Right atrium auricular region (tissue), 2 donors: ENCODE measurements around the gene KIFAP3. TPM values are rescaled to one million over a fixed set of nuclear protein-coding genes. Genes with fewer than 3 reads are reported as not detected.
"Not testable (repeated sequence)": the region's sequence is repeated elsewhere in the genome, so short reads cannot be mapped to it uniquely, and the experiment has no call there.

Experiments
- DNase-seq: peaks from one replicate; pipeline ENCODE4 v3.0.0-alpha.2; 2019; ENCODE audit warnings: low spot score
- H3K27ac ChIP-seq, 2 donors: fragments of 200-600 bp; sonication (generic); 1 replicate in 1 of 2; 2 replicates in 1 of 2; pipeline ENCODE4 v1.5.1; 2016 to 2019
- H3K27me3 ChIP-seq, 2 donors: fragments of 200-600 bp; sonication (generic); one replicate each; pipeline versions ENCODE4 v1.5.1 to v1.6.0; 2017 to 2019
- H3K36me3 ChIP-seq: fragments of 200-600 bp; sonication (generic); one replicate; pipeline ENCODE4 v1.5.1; 2016
- H3K4me1 ChIP-seq, 2 donors: fragments of 200-600 bp; sonication (generic); one replicate each; pipeline versions ENCODE4 v1.5.1 to v1.6.0; 2017 to 2019
- H3K4me3 ChIP-seq, 2 donors: fragments of 200-600 bp; sonication (generic); 1 replicate in 1 of 2; 2 replicates in 1 of 2; pipeline ENCODE4 v1.5.1; 2017 to 2019; ENCODE audit warnings: mild to moderate bottlenecking in 1 of 2, moderate library complexity in 1 of 2
- H3K9me3 ChIP-seq, 2 donors: fragments of 200-600 bp; sonication (generic); one replicate each; pipeline ENCODE4 v1.5.1; 2019
- total RNA-seq, 2 donors: library from RNA; depleted of rRNA; stranded (reverse); fragments of >200 nt; gene quantifications; one replicate each; pipeline ENCODE4 v1.1.0, GENCODE V29; 2016
- TF ChIP-seq, protein P1 (sequence below), 2 donors: fragments of 200-600 bp; sonication (generic); IDR thresholded peaks; one replicate each; pipeline ENCODE4 v1.5.1; 2019; ENCODE audit warnings: antibody characterized with exemption in 2 of 2

Gene KIFAP3
- total RNA-seq, 2 donors from 2014 or later, result 52.3 to 62.2 TPM

DNA sequence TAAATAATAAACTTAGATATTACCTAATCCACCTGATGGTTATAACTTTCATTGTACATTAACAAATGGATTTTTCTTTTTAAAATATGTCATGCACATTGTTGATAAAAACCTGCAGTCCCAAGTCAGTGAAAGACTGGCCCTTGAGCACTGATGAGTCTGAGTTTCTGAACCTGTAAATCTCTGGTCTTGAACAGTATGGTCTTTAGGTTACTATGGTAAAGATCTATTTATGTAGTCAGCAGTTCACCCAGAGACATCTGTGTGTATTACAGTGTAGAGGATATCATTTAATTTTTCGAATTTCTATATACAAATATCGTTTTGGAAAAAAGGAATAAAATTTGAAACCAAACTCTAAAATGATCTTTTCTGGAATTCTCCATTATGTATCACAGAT, 150.4 kb downstream of the KIFAP3 start:
- Histone ChIP-seq H3K4me1 (no peaks in the 10 kb centered on the region), H3K9me3 (no peaks in the 10 kb centered on the region), H3K27ac (no peak overlapping the region), H3K27me3 (no peaks in the 10 kb centered on the region), H3K4me3 (no peak overlapping the region), H3K36me3 (no peaks in the 10 kb centered on the region)
- TF ChIP-seq, protein P1, sequence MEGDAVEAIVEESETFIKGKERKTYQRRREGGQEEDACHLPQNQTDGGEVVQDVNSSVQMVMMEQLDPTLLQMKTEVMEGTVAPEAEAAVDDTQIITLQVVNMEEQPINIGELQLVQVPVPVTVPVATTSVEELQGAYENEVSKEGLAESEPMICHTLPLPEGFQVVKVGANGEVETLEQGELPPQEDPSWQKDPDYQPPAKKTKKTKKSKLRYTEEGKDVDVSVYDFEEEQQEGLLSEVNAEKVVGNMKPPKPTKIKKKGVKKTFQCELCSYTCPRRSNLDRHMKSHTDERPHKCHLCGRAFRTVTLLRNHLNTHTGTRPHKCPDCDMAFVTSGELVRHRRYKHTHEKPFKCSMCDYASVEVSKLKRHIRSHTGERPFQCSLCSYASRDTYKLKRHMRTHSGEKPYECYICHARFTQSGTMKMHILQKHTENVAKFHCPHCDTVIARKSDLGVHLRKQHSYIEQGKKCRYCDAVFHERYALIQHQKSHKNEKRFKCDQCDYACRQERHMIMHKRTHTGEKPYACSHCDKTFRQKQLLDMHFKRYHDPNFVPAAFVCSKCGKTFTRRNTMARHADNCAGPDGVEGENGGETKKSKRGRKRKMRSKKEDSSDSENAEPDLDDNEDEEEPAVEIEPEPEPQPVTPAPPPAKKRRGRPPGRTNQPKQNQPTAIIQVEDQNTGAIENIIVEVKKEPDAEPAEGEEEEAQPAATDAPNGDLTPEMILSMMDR (IDR thresholded peaks at IDR 0.05), result no peak
- no peak for DNase-seq

DNA sequence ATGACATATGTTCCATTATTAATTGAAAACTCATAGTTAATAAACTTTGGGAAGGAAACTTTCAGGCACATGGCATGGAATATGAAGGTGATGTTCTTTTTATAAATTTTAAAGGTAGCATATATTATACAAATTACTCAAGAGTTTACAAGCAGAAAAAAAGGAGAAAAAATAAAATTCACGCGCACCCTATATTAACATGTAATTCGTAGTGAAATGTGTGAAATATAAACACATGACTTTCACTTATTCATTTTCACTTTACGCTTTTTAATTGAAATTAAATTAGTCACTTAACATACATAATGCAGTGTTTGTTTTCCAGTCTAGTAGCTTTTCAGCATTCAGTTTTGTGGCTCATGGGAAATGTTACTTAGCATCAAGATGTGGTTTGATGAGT, 153.4 kb downstream of the KIFAP3 start:
- H3K4me1 ChIP-seq, result no peaks in the 10 kb centered on the region
- no peak overlapping the region for H3K27ac ChIP-seq
- TF ChIP-seq, protein P1 (IDR thresholded peaks at IDR 0.05), result no peak
- H3K27me3 ChIP-seq, result no peaks in the 10 kb centered on the region
- DNase-seq, result no peak
- no peaks in the 10 kb centered on the region for H3K36me3 ChIP-seq
- no peak overlapping the region for H3K4me3 ChIP-seq
- H3K9me3 ChIP-seq, result no peaks in the 10 kb centered on the region

DNA sequence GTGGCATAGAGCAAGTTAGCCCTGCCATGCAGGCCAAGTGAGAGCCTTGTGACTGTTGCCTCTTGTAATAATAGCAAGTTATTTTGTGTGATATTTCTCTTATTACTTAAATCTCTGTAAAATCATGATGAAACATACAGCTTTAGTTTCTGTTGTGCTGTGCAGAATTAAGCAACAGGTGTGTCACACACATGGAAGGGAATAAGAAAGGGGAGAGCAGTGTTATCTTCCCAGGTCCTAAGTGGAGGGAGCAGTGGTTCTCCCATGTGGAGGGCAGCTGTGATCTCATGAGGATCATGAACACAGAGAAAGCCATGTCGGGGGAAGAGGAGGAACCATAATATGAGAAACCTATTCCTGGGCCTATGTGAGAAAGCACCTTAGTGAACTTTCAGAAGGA, 155.6 kb downstream of the KIFAP3 start:
- H3K36me3 ChIP-seq, result no peaks in the 10 kb centered on the region
- no peaks in the 10 kb centered on the region for H3K4me1 ChIP-seq
- no peaks in the 10 kb centered on the region for H3K27me3 ChIP-seq
- no peak overlapping the region for H3K4me3 ChIP-seq
- no peak for DNase-seq
- H3K27ac ChIP-seq, result no peak overlapping the region
- TF ChIP-seq, protein P1 (IDR thresholded peaks at IDR 0.05), result no peak
- H3K9me3 ChIP-seq, result no peaks in the 10 kb centered on the region

DNA sequence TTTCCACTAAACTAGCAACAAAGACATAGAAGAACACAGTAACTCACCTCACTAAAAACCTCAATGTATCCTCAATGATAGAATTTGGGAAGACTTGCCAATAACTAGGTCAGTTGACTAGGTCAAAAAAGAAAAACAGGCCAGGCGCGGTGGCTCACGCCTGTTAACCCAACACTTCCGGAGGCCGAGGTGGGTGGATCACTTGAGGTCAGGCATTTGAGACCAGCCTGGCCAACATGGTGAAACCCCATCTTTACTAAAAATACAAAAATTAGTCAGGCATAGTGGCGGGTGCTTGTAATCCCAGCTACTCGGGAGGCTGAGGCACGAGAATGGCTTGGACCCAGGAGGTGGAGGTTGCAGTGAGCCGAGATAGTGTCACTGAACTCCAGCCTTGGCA, 156.3 kb downstream of the KIFAP3 start:
- H3K4me1 ChIP-seq, DNase-seq, H3K36me3 ChIP-seq, H3K4me3 ChIP-seq, H3K27me3 ChIP-seq, H3K27ac ChIP-seq, H3K9me3 ChIP-seq: not testable (repeated sequence)

DNA sequence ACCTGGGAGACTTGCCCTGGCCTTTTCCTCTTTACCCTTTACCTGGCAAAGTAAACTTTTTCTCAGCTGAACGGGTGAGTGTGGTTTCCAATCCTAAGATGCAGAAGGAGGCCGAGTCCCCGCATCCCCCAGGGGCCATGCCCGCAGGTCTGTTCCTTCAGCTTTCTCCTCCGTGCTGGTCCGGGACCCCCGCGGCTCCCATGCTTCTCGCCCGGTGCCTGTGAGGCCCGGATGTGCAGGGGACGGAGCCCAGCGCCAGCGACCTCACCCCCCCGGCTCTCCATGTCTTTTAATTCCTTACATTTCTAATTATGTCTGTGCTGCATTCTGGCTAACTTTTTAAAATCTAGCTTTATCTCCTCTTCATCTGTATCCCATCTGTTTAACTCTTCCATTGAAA, 159.3 kb downstream of the KIFAP3 start:
- no peak for DNase-seq
- no peaks in the 10 kb centered on the region for H3K36me3 ChIP-seq
- H3K4me3 ChIP-seq, result no peak overlapping the region
- TF ChIP-seq, protein P1 (IDR thresholded peaks at IDR 0.05), result no peak
- no peaks in the 10 kb centered on the region for H3K9me3 ChIP-seq
- H3K27ac ChIP-seq, result no peak overlapping the region
- no peaks in the 10 kb centered on the region for H3K27me3 ChIP-seq
- H3K4me1 ChIP-seq, result no peaks in the 10 kb centered on the region

DNA sequence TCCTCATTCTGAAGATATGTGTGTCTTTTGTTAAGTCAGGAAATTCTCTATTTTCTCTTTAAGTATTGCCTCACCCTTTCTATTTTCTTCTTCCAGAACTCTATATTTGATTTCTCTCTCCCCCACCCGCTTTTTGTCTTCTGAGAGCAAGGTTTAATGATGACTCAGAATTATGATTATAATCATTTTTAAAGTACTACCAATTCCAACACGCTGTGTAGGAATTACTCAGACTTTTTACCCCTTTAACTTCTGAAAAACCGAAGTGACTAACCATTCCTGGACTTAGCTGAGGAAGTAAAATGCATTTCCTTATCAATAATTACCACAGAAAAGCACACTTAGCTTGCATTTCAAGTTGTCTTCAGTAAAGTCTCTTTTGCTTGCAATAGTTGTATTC, 160.0 kb downstream of the KIFAP3 start:
- DNase-seq, result no peak
- no peak overlapping the region for H3K4me3 ChIP-seq
- H3K36me3 ChIP-seq, result no peaks in the 10 kb centered on the region
- H3K27me3 ChIP-seq, result no peaks in the 10 kb centered on the region
- no peak overlapping the region for H3K27ac ChIP-seq
- H3K4me1 ChIP-seq, result no peaks in the 10 kb centered on the region
- no peaks in the 10 kb centered on the region for H3K9me3 ChIP-seq
- TF ChIP-seq, protein P1 (IDR thresholded peaks at IDR 0.05), result no peak
